ENCODE results near the gene VPS33B.
"Not testable (repeated sequence)": the region's sequence is repeated elsewhere in the genome, so short reads cannot be mapped to it uniquely, and the experiment has no call there.

VPS33B gene

GRCh38 chr15:91051248-91051647 is 28.9 kb upstream of the VPS33B start:
- no peaks in the 10 kb centered on the region for H3K27me3 ChIP-seq (ENCODE audit: insufficient read depth, low read depth, severe bottlenecking)
- no peak overlapping the region for H3K4me3 ChIP-seq (ENCODE audit: low read depth, low read length)
- DNase-seq: no peak
- no peak for TF ChIP-seq CTCF (IDR thresholded peaks at IDR 0.05; ENCODE audit: low read depth, low read length)
- H3K27ac ChIP-seq: no peak overlapping the region
- no peaks in the 10 kb centered on the region for H3K9me3 ChIP-seq (ENCODE audit: severe bottlenecking)
- no peaks in the 10 kb centered on the region for H3K36me3 ChIP-seq

GRCh38 chr15:91050128-91050455 is 27.7 kb upstream of the VPS33B start:
- H3K4me3 ChIP-seq (ENCODE audit: low read depth, low read length): no peak overlapping the region
- H3K27ac ChIP-seq: no peak overlapping the region
- H3K36me3 ChIP-seq: no peaks in the 10 kb centered on the region
- H3K9me3 ChIP-seq (ENCODE audit: severe bottlenecking): no peaks in the 10 kb centered on the region
- no peak for DNase-seq
- no peaks in the 10 kb centered on the region for H3K27me3 ChIP-seq (ENCODE audit: insufficient read depth, low read depth, severe bottlenecking)
- no peak for TF ChIP-seq CTCF (IDR thresholded peaks at IDR 0.05; ENCODE audit: low read depth, low read length)

GRCh38 chr15:91049378-91050127 is 27.2 kb upstream of the VPS33B start:
- Histone ChIP-seq H3K9me3 (ENCODE audit: severe bottlenecking) (no peaks in the 10 kb centered on the region), H3K4me3 (ENCODE audit: low read depth, low read length) (no peak overlapping the region), H3K27ac (no peak overlapping the region), H3K36me3 (no peaks in the 10 kb centered on the region), H3K27me3 (ENCODE audit: insufficient read depth, low read depth, severe bottlenecking) (no peaks in the 10 kb centered on the region)
- DNase-seq: peak; percentile 78
- peak; percentile 80 for TF ChIP-seq CTCF (IDR thresholded peaks at IDR 0.05; ENCODE audit: low read depth, low read length)

- no peak for TF ChIP-seq CTCF (IDR thresholded peaks at IDR 0.05; ENCODE audit: low read depth, low read length)
- no peaks in the 10 kb centered on the region for H3K9me3 ChIP-seq (ENCODE audit: severe bottlenecking)
- no peaks in the 10 kb centered on the region for H3K27me3 ChIP-seq (ENCODE audit: insufficient read depth, low read depth, severe bottlenecking)
- H3K36me3 ChIP-seq: no peaks in the 10 kb centered on the region
- no peak overlapping the region for H3K27ac ChIP-seq
- no peak overlapping the region for H3K4me3 ChIP-seq (ENCODE audit: low read depth, low read length)
- no peak for DNase-seq
Measured at GRCh38 chr15:91047545-91048199, 25.3 kb upstream of the VPS33B start.

GRCh38 chr15:91046056-91046455 is 23.7 kb upstream of the VPS33B start:
- not testable (repeated sequence) for H3K27me3 ChIP-seq (ENCODE audit: insufficient read depth, low read depth, severe bottlenecking); DNase-seq; H3K27ac ChIP-seq; H3K36me3 ChIP-seq; H3K9me3 ChIP-seq (ENCODE audit: severe bottlenecking); H3K4me3 ChIP-seq (ENCODE audit: low read depth, low read length)

GRCh38 chr15:91045065-91045464 is 22.7 kb upstream of the VPS33B start:
- TF ChIP-seq CTCF (IDR thresholded peaks at IDR 0.05; ENCODE audit: low read depth, low read length): no peak
- no peak for DNase-seq
- no peaks in the 10 kb centered on the region for H3K36me3 ChIP-seq
- H3K4me3 ChIP-seq (ENCODE audit: low read depth, low read length): no peak overlapping the region
- H3K9me3 ChIP-seq (ENCODE audit: severe bottlenecking): no peaks in the 10 kb centered on the region
- no peaks in the 10 kb centered on the region for H3K27me3 ChIP-seq (ENCODE audit: insufficient read depth, low read depth, severe bottlenecking)
- H3K27ac ChIP-seq: no peak overlapping the region
